Medulla oblongata (tissue), 1 donor: ENCODE data around the gene MCCC1.

Experiments
- DNase-seq: peaks from one replicate; pipeline ENCODE4 v3.0.0-alpha.2; 2015; ENCODE audit errors: extremely low spot score

Gene MCCC1

GRCh38 chr3:182983876-182984275 is 115.4 kb downstream of the MCCC1 start:
- no peak for DNase-seq

DNA sequence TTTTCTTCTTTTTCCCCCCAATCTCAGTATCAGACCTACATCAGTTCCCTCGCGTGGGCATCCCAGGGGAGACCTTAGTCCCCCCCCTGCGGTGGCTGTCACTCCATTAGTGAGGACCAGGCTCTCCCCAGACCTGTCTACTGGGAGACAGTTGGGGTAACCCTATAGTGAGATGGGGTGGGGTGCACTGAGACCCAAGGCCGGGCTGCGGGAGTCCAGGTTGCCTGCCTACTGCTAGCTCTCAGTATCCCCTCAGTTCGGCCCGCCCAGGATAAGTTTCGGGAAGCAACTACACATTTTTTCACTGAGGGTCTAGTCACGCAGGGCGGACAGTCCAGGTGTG is 118.3 kb downstream of the MCCC1 start:
- DNase-seq = no peak

DNA sequence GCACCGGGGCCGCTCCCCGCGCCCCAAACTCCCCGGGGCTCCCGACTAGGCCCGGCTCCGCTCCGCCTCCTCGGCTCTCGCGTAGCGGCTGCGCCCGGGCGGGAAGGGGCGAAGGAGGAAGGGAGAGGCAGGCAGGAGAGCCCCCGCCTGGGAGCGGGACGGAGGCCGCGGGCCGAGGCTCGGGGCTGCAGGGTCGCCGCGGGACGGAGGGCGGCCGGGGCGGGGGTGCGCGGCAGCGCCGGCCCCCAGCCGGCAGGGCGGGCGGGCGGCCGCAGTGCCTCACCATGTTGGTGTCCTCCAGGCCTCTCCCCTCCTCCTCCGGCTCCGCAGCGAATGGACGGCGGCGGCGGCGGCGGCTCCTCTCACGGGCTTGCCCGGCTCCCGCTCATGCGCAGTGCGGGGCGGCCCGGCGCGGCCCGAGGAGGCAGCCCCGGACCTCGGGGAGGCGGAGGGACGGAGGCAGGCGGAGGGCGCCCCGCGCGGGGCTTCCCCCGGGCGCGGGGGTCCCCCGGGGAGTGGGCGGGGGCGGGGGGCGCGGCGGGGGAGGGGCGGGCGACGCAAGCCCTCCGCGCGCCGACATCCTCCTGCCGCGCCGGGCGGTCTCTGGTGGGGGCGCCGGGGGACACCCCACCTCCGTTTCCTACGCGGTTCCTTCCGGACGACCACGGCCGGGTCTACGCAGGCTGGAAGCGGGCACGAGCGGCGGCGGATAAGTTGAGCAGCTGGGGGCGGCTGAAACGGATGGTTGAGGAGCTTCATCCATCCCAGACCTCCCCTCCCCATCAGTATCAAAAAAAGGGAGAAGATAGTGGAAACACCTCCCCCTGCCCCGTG is 118.9 kb downstream of the MCCC1 start, which contains the start of gene DCUN1D1:
Gene DCUN1D1, minus strand, starts transcription at position 335 of the 834 bp plus-strand sequence. Its CDS starts 49 bp downstream, at position 286.
- DNase-seq = peak; percentile 82

- peak; percentile 54 for DNase-seq
These were observed 119.6 kb downstream of the MCCC1 start for GRCh38 chr3:182979674-182980191.

GRCh38 chr3:182979103-182979673 is 120.1 kb downstream of the MCCC1 start:
- DNase-seq = peak; percentile 45

DNA sequence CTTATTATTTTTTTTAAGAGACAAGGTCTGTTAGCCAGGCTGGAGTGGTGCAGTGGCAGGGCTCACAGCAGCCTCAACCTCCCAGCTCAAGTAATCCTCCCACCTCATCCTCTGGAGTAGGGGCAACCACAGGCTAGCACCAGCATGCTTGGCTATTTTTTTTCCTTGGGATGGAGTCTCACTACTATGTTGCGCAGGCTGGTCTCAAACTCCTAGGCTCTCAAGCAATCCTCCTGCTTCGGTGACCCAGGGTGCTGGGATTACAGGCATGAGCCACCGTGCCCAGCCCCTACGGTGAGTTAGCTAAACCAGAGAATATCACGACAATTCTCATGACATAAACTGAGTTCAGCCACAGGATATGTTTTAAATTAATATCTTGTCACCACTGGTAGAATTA is 120.9 kb downstream of the MCCC1 start:
- no peak for DNase-seq

DNA sequence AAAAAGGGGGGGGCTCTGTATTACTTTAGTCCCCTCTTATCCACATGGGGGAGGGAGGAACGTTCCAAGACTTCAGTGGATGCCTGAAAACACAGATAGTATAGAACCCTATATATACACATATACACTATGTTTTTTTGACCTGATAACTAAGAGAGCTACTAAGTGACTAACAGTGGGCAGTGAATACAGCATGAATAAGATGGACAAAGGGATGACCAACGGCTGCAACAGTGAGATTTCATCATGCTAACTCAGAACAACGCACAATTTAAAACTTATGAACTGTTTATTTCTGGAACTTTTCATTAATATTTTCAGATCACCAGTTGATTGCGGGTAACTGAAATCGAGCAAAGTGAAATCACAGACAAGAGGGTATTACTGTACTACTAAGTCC is 126.2 kb downstream of the MCCC1 start:
- DNase-seq = no peak

GRCh38 chr3:182972387-182972786 is 126.9 kb downstream of the MCCC1 start:
- no peak for DNase-seq

- DNase-seq = no peak
These were observed 127.7 kb downstream of the MCCC1 start for GRCh38 chr3:182971637-182972036.

- no peak for DNase-seq
These were observed 128.4 kb downstream of the MCCC1 start for GRCh38 chr3:182970811-182971418.

- no peak for DNase-seq
These were observed 129.4 kb downstream of the MCCC1 start for GRCh38 chr3:182969853-182970252.

DNA sequence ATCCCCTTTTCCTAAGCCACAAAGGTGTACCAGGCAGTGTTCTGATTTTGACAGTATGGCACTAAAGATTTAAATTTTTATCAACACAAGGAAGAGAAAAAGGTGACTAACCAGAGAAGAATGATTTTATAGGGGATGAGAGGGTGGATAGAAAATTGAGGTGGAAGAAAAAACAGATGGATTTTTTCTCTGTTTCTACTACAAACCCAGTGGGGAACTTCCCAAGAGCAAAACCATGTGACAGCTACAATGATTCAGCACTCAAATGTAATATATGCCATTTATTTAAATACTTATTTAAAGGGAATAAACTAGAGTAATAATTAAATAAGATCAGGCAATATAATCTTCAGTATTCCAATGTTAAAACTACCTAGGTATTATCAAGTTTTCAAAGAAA is 130.0 kb downstream of the MCCC1 start:
- DNase-seq = no peak

- no peak for DNase-seq
These were observed 131.8 kb downstream of the MCCC1 start for GRCh38 chr3:182967218-182968204.

DNA sequence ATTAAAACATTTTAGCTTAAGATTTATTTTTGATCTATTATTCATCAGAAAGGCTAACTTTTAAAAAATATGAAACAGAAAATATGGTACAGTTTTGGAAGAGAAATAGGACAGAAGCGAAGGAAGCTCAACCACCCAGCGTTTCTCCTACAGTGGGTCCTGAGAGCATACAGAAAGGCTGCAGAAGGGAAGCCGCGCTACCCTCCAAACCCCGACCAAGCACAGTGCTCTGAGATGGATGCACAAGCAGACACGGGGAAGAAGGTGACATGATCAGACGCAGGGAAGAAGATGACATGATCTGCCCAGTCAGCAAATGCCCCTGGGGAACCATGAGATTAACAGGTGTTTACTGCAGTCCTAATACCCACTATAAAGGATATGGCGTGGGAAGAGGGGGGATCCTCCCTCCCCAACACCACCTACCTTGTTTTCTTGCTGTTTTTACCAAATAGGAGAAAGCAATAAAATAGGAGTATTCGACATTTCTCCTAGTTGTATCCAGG is 133.4 kb downstream of the MCCC1 start:
- DNase-seq = no peak
